Subcutaneous abdominal adipose tissue (tissue), 5 donors: ENCODE data around the gene POLD4.

ENCODE experiments used
- H3K27ac ChIP-seq: one replicate; pipeline ENCODE4 v1.7.0; 2013; ENCODE audit warnings: low read depth, mild to moderate bottlenecking, inconsistent platforms, low read length, moderate library complexity
- H3K27me3 ChIP-seq, 5 donors: one replicate each; pipeline ENCODE4 v1.7.0; 2013; ENCODE audit warnings: low read length in 5 of 5, inconsistent platforms in 1 of 5; ENCODE audit not compliant: control insufficient read depth in 5 of 5, insufficient read depth in 4 of 5
- H3K36me3 ChIP-seq, 5 donors: one replicate each; pipeline ENCODE4 v1.7.0; 2013; ENCODE audit warnings: low read length in 5 of 5; ENCODE audit not compliant: control insufficient read depth in 5 of 5, insufficient read depth in 5 of 5
- H3K4me1 ChIP-seq, 5 donors: one replicate each; pipeline ENCODE4 v1.7.0; 2013; ENCODE audit warnings: low read length in 5 of 5, mild to moderate bottlenecking in 3 of 5, moderate library complexity in 1 of 5; ENCODE audit not compliant: control insufficient read depth in 5 of 5, insufficient read depth in 5 of 5
- H3K4me3 ChIP-seq, 5 donors: one replicate each; pipeline ENCODE4 v1.7.0; 2013; ENCODE audit warnings: low read length in 5 of 5, low read depth in 1 of 5
- H3K9ac ChIP-seq, 5 donors: one replicate each; pipeline ENCODE4 v1.7.0; 2013; ENCODE audit warnings: low read length in 5 of 5, mild to moderate bottlenecking in 4 of 5, moderate library complexity in 3 of 5
- H3K9me3 ChIP-seq, 5 donors: one replicate each; pipeline ENCODE4 v1.7.0; 2013; ENCODE audit warnings: low read length in 5 of 5; ENCODE audit not compliant: control insufficient read depth in 5 of 5
- donor health status: healthy.
- donor health status: healthy.
- donor health status: healthy.
- donor health status: healthy.
- donor health status: healthy.

The POLD4 gene

DNA sequence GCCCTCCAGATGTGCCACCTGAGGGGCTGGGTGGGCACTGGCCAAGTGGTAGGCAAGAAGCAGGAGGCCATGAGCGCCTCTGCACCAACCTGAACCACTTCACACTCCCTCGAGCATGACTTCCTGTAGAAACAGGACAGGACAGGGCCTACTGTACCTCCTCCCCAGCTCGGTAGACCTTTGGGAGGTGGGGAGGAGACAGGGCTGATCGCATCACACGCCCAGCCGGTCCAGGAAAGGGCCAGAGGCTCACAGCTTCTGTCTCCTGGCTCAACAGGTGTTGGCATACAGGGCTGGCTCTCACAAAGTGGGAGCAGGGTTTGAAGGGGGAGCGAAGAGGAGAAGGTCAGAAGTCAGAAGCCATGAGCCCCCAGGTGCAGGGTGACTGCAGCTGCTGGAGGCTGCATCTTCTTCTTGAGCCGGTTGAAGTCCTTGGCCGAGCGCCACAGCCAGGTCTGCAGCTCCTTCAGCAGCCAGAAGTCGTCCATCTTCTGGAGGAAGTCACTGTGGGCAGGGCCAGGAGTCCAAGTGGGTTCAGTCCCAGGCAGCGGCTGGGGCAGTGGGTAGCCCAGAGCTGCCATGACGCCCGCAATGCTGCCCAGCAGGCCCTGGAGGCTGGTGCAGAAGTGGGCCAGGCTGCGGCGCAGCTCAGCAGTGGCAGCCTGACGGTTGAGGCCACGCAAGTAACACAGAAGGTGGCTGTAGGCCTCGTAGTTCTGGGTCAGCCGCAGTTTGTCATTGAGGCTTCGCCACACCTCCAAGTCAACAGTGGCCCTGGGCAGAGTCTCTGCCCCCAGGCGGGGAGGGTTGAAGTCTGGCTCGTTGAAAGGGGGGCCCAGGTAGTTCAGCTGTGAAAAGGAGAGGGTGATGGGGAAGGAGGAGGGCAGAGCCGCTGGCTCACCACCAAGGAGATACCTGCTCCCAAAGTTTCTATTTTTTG, 11.7 kb upstream of the POLD4 start:
- Histone ChIP-seq H3K36me3 (peaks cover 0 to 9% (median 6%) of the 10 kb centered on the region in 5 donors), H3K27me3 (peaks cover 0 to 10% (median 2%) of the 10 kb centered on the region in 5 donors), H3K4me1 (peaks cover 7 to 28% (median 14%) of the 10 kb centered on the region in 5 donors), H3K9me3 (no peaks in the 10 kb centered on the region), H3K9ac (no peak overlapping the region), H3K4me3 (no peak overlapping the region), H3K27ac (no peak overlapping the region)

DNA sequence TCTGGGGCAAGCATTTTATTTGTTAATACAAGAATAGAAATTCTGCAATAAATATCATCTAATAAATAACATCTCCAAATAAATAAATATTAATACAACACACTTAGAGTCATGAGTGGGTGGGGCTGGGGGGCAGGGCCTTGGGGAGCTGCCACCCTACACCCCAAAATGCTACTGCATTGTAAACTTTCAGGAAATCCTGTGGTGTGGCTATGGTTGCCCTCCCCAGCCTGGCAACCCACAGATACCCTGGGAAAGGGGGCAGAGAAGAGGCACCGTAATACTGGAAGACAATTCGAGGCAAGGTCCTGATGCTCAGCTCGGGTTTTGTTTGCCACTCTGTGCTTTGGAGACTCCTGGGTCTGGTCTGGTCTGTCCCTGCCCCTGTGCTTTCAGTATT, 10.8 kb upstream of the POLD4 start:
- H3K9ac ChIP-seq: no peak overlapping the region

DNA sequence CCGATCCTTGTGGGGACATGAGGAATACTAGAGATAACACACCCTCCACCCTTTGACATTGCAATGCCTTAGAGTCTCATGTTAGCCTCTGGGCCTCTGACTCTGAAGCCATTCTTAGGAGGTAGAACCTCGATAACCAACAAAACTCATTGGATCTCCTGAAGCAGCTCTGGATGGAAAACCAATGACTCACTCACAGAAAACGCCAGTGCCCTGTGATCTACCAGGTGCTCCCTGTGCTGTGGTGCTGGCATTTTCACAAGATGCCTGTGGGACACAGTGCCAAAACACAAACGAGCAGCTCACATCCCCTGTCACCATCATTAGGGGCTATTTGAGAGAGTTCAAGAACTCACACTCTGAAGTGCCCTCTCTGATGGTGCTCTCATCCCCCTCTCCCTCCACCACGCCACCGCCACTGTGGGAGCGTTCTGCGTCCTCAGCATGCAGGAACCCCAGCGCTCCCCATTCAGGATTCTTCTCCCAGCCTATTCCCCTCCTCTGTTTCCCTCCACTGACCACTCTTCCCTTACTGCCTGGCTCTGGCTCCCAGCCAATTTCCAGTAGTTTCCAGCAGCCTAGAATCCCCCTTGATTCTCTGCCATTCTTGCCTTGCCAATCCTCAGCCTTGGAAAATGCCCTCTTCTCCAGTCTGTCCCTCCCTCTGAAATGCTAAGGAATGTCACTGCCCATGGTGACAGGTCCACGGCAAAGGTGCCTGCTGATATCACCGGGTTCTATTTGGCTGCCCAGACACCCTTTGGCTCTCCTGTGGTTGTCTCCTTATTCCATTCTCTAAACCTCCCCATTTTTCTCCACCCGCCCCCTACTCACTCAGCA, 4.7 kb upstream of the POLD4 start:
- Histone ChIP-seq H3K9me3 (no peaks in the 10 kb centered on the region), H3K4me1 (peaks cover 11 to 47% (median 44%) of the 10 kb centered on the region in 5 donors), H3K9ac (no peak overlapping the region), H3K27ac (peak overlapping the region; percentile 27), H3K27me3 (no peaks in the 10 kb centered on the region), H3K4me3 (no peak overlapping the region), H3K36me3 (no peaks in the 10 kb centered on the region)

More for the DNA sequence above, 10.8 kb upstream of the POLD4 start:
- Histone ChIP-seq H3K4me1 (peaks cover 7 to 28% (median 14%) of the 10 kb centered on the region in 5 donors), H3K4me3 (no peak overlapping the region), H3K27me3 (peaks cover 0 to 10% (median 2%) of the 10 kb centered on the region in 5 donors), H3K36me3 (peaks cover 0 to 9% (median 6%) of the 10 kb centered on the region in 5 donors), H3K9me3 (no peaks in the 10 kb centered on the region), H3K27ac (no peak overlapping the region)

DNA sequence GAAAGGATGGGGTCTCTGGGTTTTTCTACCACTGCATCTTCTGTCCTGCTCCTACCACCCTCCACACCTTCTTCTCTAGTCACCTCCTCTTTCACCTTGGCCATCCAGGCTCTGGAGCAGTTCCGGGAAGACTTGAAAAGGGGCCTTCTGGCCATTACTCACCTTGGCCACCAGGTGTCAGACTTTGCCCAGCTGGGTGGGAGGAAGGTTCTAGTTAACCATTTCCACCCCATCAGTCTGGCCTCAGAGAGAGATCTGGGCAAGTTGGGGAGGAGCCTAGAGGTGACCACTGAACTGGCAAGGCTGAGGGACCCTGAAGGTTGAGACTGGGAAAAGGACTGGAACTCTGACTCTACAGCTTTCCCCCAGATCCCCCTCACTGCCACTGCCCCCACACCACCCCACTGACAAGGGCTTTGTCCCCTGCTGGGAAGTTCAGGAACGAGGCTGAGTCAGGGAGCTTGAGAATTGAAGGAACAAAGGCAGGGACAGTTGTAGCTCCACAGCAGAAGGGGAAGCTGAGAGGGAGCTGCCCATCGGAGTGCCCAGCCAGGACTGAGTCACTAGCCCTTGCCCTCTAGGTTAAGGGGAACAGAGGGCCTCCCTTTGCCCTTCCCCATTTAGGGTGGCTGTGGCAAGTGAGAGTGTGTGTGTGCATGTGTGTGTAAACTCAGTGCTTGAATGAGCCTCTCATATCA, 3.7 kb upstream of the POLD4 start:
- Histone ChIP-seq H3K9me3 (no peaks in the 10 kb centered on the region), H3K36me3 (no peaks in the 10 kb centered on the region), H3K4me3 (no peak overlapping the region), H3K27ac (peak overlapping the region; percentile 97), H3K27me3 (no peaks in the 10 kb centered on the region), H3K9ac (peak overlapping the region in 2 of 5 donors; percentile 51 to 61), H3K4me1 (peaks cover 11 to 57% (median 52%) of the 10 kb centered on the region in 5 donors)

GRCh38 chr11:67356387-67356863, 3.1 kb upstream of the POLD4 start:
- Histone ChIP-seq H3K9me3 (no peaks in the 10 kb centered on the region), H3K9ac (peak overlapping the region in 3 of 5 donors; percentile 12 to 61 (median 51)), H3K27ac (peak overlapping the region; percentile 97), H3K4me1 (peaks cover 12 to 61% (median 56%) of the 10 kb centered on the region in 5 donors), H3K27me3 (no peaks in the 10 kb centered on the region), H3K4me3 (no peak overlapping the region), H3K36me3 (peaks cover 0 to under 1% (median 0%) of the 10 kb centered on the region in 5 donors)

GRCh38 chr11:67355794-67356386, 2.5 kb upstream of the POLD4 start:
- no peak overlapping the region for H3K4me3 ChIP-seq
- H3K27ac ChIP-seq: peak overlapping the region; percentile 97

GRCh38 chr11:67355023-67355793, 1.9 kb upstream of the POLD4 start:
- Histone ChIP-seq H3K4me1 (peaks cover 14 to 68% (median 61%) of the 10 kb centered on the region in 5 donors), H3K9ac (peak overlapping the region; percentile 46 to 76 (median 56)), H3K27ac (peak overlapping the region; percentile 97), H3K36me3 (peaks cover 0 to 2% (median 0%) of the 10 kb centered on the region in 5 donors), H3K27me3 (no peaks in the 10 kb centered on the region), H3K4me3 (peak overlapping the region in 2 of 5 donors; percentile 5 to 19), H3K9me3 (no peaks in the 10 kb centered on the region)

More at GRCh38 chr11:67355794-67356386, 2.5 kb upstream of the POLD4 start:
- H3K27me3 ChIP-seq: no peaks in the 10 kb centered on the region
- H3K4me1 ChIP-seq: peaks cover 14 to 67% (median 61%) of the 10 kb centered on the region in 5 donors
- no peaks in the 10 kb centered on the region for H3K9me3 ChIP-seq
- H3K36me3 ChIP-seq: peaks cover 0 to 2% (median 0%) of the 10 kb centered on the region in 5 donors
- peak overlapping the region in 4 of 5 donors; percentile 12 to 76 (median 54) for H3K9ac ChIP-seq

DNA sequence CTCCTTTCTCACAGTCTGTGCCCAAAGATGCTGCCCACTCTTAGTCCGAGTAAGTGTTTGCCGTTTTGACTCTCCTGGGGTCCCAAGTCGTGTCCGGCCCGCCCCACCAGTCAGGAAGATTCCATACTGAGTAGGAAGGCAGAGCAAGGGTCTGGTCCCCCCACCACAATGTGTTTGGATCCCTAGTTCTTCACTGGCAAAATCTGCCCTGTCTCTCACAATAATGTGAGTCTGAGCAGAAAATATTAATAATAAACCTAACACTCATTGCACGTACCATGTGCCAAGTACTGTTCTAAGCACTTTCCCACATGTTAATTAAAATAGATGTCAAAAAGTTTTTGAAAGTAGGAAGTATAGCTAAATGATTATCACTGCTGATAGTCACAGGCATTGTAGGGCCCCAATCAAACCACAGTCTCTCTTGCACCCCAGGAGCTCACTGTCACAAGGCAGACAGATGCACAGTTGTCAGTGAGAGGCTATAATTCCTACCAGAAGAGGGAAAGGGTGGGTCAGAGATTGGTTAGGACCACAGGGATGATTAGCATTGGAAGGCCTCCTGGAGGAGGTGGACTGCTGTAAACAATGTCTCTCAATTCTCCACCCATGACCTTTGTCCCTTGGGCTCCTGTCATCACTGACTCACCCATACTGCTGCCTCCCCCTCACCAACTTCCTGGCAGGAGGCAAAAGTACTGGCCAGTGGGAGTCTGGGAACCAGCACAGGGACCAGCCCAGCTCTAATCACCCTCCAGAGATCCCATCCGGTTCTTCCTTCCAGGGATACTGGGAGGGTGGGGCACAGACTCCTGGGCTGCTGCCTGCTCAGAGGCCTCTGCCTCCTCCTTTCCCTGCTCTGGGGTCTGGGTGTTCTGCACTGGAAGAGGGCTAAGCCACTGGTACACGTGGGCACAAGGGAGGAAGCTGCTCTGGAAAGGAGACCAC, 1.0 kb upstream of the POLD4 start:
- peak overlapping the region; percentile 97 for H3K27ac ChIP-seq
- H3K36me3 ChIP-seq: peaks cover 0 to 2% (median 0%) of the 10 kb centered on the region in 5 donors
- peak overlapping the region; percentile 66 to 82 (median 78) for H3K4me3 ChIP-seq
- peaks cover 14 to 72% (median 69%) of the 10 kb centered on the region in 5 donors for H3K4me1 ChIP-seq
- H3K9ac ChIP-seq: peak overlapping the region; percentile 56 to 78 (median 71)
- H3K9me3 ChIP-seq: no peaks in the 10 kb centered on the region
- no peaks in the 10 kb centered on the region for H3K27me3 ChIP-seq
